Activated CD4-positive, alpha-beta memory T cell treated with anti-CD3 and anti-CD28 coated beads, Interleukin-2, amount 10 ng/mL, durations not matched to agents 7 days and 5 days (primary cell): Measurements from ENCODE around the gene IKZF1. TPM values are rescaled to one million over a fixed set of nuclear protein-coding genes. Genes with fewer than 3 reads are reported as not detected.
A peak's percentile ranks its signal among the peaks of the same experiment; 100 is the strongest.

ENCODE experiments used
- CTCF ChIA-PET: fragments of 350-600 bp; sonication (Branson Sonifier 250); formaldehyde crosslinking; loops from one replicate; lab custom pipeline; 2021; ENCODE audit warnings: antibody characterized with exemption, inconsistent platforms; lab: Charles Lee
- POLR2A ChIA-PET: fragments of 350-600 bp; sonication (Branson Sonifier 250); formaldehyde crosslinking; loops from one replicate; lab custom pipeline; 2021; ENCODE audit warnings: antibody characterized with exemption; lab: Charles Lee
- DNase-seq: peaks from one replicate; pipeline ENCODE4 v3.0.0-alpha.2; 2020
- H3K27ac Mint-ChIP-seq: one replicate; pipeline ENCODE4 v1.8.0; 2021; ENCODE audit warnings: mild to moderate bottlenecking, mixed read lengths
- H3K27me3 Mint-ChIP-seq: one replicate; pipeline ENCODE4 v1.8.0; 2021; ENCODE audit warnings: mixed read lengths
- H3K36me3 Mint-ChIP-seq: one replicate; pipeline ENCODE4 v1.8.0; 2021; ENCODE audit warnings: low read depth, mixed read lengths
- H3K4me1 Mint-ChIP-seq: one replicate; pipeline ENCODE4 v1.8.0; 2021; ENCODE audit warnings: mixed read lengths
- H3K4me3 Mint-ChIP-seq: one replicate; pipeline ENCODE4 v1.8.0; 2021; ENCODE audit warnings: mild to moderate bottlenecking, mixed read lengths
- H3K9me3 Mint-ChIP-seq: one replicate; pipeline ENCODE4 v1.8.0; 2021; ENCODE audit warnings: mixed read lengths
- total RNA-seq, 2 experiments: library from RNA; stranded (reverse); gene quantifications; one replicate each; pipeline ENCODE4 v1.2.3, GENCODE V29; 2021

Gene IKZF1
- total RNA-seq, 2 experiments from 2014 or later, result 383 to 404 TPM

DNA sequence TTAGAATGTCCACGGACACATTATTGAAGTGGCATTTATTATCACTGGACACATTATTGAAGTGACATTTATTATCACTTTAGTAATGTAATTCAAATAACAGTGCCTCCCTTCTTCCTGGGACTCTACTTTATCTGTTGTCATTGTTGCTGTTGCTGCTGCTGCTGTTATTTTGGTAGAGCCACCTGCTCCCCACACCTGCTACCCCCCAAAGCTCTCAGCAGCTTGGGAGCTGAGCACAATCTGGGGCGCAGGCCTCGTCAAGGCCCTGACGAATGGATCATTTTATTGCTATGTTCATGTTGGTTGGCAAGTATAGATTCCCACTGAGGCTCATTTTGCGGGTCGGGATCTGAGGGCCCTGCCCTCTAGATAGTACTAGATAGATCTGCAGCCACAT lies 120.8 kb downstream of the IKZF1 start:
- Mint-ChIP-seq H3K27ac (no peak overlapping the region), H3K4me3 (no peak overlapping the region), H3K4me1 (no peaks in the 10 kb centered on the region), H3K27me3 (no peaks in the 10 kb centered on the region), H3K9me3 (no peaks in the 10 kb centered on the region), H3K36me3 (no peaks in the 10 kb centered on the region)
- ChIA-PET POLR2A (no interaction called here), CTCF (interaction anchor here (0.6 to 3.6 kb wide), 2 partner anchors 7 to 9 kb away, joined by 3 to 19 read pairs; no protein-coding TSS in a partner anchor)
- no peak for DNase-seq

DNA sequence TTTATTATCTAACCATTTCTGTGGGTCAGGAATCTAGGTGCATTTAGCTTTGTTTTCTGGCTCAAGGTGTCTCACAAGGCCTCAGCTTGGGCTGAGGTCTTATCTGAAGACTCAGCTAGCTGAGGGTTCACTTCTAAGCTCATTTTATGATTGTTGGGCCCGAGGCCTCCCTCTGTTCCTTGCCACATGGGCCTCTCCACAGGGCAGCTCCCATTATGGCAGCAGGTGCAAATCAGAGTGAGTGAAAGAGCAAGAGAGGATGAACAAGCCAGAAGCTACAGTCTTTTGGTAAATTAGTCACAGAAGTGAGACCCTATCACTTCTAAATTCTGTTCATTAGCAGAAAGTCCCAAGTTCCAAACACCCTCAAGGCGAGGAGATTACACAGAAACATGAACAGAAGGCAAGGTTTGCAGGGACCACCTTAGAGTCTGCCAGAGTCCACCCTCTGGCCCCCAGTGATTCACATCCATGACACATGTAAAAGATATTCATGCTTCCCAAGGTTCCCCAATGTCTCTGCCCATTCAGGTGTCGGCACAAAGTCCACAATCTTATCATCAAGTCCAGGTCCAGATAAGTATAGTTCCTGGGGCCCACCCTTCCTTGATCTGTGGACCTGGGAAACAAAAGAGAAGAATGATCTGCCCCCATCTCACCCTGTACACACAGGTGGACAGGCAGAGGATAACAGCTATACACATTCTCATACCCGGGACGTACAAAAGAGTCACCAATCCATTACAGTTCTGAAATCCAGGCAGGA lies 121.9 kb downstream of the IKZF1 start:
- ChIA-PET CTCF (interaction anchor here (0.6 to 3.6 kb wide), 3 partner anchors 9 to 334 kb away, joined by 4 to 19 read pairs (median 6); no protein-coding TSS in a partner anchor), POLR2A (interaction anchor here (0.7 to 1.7 kb wide), 4 partner anchors 8 to 97 kb away, joined by 3 to 5 read pairs (median 3); no protein-coding TSS in a partner anchor)
- Mint-ChIP-seq H3K27me3 (no peaks in the 10 kb centered on the region), H3K36me3 (no peaks in the 10 kb centered on the region), H3K9me3 (no peaks in the 10 kb centered on the region), H3K4me1 (no peaks in the 10 kb centered on the region), H3K27ac (no peak overlapping the region), H3K4me3 (no peak overlapping the region)
- no peak for DNase-seq

DNA sequence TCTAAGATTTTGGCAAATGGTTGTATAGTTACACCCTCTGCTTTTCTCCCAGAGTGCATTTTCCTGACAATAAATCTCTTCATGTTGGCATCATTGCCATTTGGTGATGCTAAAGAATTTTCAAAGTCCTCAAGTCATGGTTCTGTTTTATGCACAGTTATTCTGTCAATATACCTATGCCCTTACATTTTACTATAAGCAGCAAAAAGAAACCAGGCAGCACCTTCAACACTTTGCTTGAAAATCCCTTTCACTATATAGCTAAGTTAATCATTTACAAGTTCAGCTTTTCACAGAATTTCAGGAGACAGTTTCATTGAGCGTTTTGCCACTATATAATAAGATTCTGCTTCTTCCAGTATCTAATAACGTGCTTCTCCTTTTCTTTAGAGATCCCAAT lies 123.0 kb downstream of the IKZF1 start:
- Mint-ChIP-seq H3K4me3 (no peak overlapping the region), H3K4me1 (no peaks in the 10 kb centered on the region), H3K27me3 (no peaks in the 10 kb centered on the region), H3K27ac (no peak overlapping the region), H3K9me3 (no peaks in the 10 kb centered on the region), H3K36me3 (no peaks in the 10 kb centered on the region)
- DNase-seq, result no peak
- POLR2A ChIA-PET, result interaction anchor here (1.3 to 1.7 kb wide), 3 partner anchors 9 to 98 kb away, joined by 3 to 5 read pairs (median 3); no protein-coding TSS in a partner anchor
- CTCF ChIA-PET, result interaction anchor here (0.9 to 3.6 kb wide), 3 partner anchors 10 to 309 kb away, joined by 3 to 19 read pairs (median 5); no protein-coding TSS in a partner anchor

DNA sequence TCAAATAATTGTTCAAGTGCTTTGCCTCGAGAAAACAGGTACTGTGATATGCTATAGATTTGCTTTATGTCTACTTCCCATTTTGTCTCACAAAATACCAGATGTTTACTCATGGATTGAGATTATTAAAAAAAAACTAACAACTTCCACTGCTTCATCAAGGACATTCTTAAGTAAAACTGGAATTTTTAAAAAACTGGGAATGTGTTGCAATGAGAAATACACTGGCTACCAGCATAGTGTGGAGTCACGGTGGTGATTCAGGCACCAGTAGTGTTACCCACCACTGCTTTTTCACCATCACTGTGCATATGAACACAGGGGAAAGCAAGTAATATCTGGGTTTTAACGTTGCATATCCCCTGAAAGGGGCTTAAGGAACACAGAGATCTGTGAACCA lies 124.4 kb downstream of the IKZF1 start:
- Mint-ChIP-seq H3K4me1 (no peaks in the 10 kb centered on the region), H3K9me3 (no peaks in the 10 kb centered on the region), H3K27me3 (no peaks in the 10 kb centered on the region), H3K4me3 (no peak overlapping the region), H3K27ac (no peak overlapping the region), H3K36me3 (no peaks in the 10 kb centered on the region)
- DNase-seq, result no peak
- ChIA-PET CTCF (interaction anchor here (1.1 to 3.6 kb wide), 4 partner anchors 11 to 286 kb away, joined by 3 to 19 read pairs (median 4); no protein-coding TSS in a partner anchor), POLR2A (interaction anchor here (1.0 to 1.3 kb wide), 3 partner anchors 9 to 49 kb away, joined by 3 to 4 read pairs (median 3); no protein-coding TSS in a partner anchor)

DNA sequence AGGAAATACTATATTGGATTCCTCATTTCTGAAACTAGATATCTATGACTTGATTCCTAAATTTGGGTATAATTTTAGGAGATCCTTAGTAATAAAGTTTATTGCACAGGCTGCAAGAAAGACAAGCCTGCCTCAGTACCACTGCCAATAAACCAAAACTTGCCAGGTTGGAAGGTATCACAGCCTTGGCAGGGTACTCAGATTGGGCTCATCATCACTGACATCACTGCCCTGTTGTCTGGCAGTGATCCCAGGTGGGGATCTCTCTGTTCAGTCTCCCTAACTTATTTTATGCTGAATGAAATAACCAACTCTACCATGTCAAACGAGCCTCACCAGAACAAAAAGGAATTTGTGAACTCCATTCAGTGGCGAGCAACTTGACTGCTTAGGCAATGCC lies 126.8 kb downstream of the IKZF1 start:
- no peak for DNase-seq
- H3K4me3 Mint-ChIP-seq, result no peak overlapping the region
- no peaks in the 10 kb centered on the region for H3K4me1 Mint-ChIP-seq
- no peaks in the 10 kb centered on the region for H3K27me3 Mint-ChIP-seq
- ChIA-PET POLR2A (interaction anchor here (1.5 kb wide), 1 partner anchor 15 kb away, joined by 3 read pairs; no protein-coding TSS in a partner anchor), CTCF (no interaction called here)
- H3K27ac Mint-ChIP-seq, result no peak overlapping the region
- peaks cover 4% of the 10 kb centered on the region for H3K36me3 Mint-ChIP-seq
- H3K9me3 Mint-ChIP-seq, result no peaks in the 10 kb centered on the region

DNA sequence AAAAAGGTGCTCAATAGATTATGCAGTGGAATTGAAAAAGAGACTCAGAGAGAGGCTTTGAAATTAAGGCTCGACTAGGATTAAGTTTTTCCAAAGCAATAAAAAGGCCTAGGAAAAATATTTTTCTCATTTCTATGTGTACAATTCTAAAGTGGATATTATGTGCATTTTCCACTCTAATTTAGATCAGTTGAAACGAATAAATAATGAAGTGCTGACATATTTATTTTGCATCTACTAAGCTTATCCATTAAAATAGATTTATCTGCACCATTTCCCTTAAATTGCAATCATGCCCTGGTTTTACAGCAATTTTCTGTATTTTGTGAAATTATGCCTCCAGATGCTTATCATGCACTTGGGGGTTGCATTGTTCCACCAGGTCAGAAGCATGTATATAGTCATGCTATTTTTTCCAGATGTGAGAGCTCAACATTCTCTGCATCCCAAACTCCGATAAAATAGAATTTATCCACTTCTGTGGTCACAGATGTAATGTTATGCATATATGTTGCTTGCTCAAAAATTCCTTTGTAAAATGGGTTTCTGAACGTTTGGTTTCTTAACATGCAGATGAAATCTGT lies 127.3 kb downstream of the IKZF1 start:
- Mint-ChIP-seq H3K4me1 (no peaks in the 10 kb centered on the region), H3K9me3 (no peaks in the 10 kb centered on the region), H3K27me3 (no peaks in the 10 kb centered on the region), H3K36me3 (peaks cover 5% of the 10 kb centered on the region), H3K27ac (no peak overlapping the region), H3K4me3 (no peak overlapping the region)
- CTCF ChIA-PET, result interaction anchor here (1.5 to 2.3 kb wide), 2 partner anchors 11 to 14 kb away, joined by 3 to 7 read pairs; no protein-coding TSS in a partner anchor
- POLR2A ChIA-PET, result interaction anchor here (1.5 kb wide), 1 partner anchor 15 kb away, joined by 3 read pairs; no protein-coding TSS in a partner anchor
- no peak for DNase-seq

DNA sequence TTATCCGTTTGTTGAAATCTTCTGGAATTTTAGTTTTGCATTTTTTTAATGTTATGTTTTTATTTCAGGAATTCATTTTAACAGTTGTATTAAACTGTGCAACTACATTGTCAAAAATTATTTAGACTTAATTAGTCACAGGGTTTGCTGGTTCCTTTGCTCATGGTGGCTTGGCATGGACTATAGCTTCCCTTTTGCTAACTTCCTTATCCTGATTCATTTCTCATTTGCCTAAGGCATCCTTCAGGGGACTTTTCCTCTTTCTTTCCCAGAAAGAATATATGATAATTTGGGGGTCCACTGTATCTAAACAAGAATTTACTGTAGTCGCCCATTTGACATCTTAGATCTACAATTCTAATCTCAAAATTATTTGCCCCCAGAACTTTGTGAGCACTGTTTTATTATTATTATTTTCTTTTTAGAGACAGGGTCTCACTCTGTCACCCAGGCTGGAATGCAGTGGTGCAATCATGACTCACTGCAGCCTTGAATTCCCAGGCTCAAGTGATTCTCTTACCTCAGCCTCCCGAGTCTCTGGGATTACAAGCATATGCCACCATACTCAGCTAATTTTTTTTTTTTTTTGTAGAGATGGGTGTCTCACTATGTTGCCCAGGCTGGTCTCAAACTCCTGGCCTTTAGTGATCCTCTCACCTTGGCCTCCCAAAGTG lies 131.8 kb downstream of the IKZF1 start:
- ChIA-PET POLR2A (no interaction called here), CTCF (interaction anchor here (0.7 kb wide), 1 partner anchor 293 kb away, joined by 3 read pairs; no protein-coding TSS in a partner anchor)
- no peak overlapping the region for H3K4me3 Mint-ChIP-seq
- H3K27ac Mint-ChIP-seq, result no peak overlapping the region
- H3K9me3 Mint-ChIP-seq, result no peaks in the 10 kb centered on the region
- peaks cover 30% of the 10 kb centered on the region for H3K36me3 Mint-ChIP-seq
- DNase-seq, result no peak
- no peaks in the 10 kb centered on the region for H3K4me1 Mint-ChIP-seq
- no peaks in the 10 kb centered on the region for H3K27me3 Mint-ChIP-seq

DNA sequence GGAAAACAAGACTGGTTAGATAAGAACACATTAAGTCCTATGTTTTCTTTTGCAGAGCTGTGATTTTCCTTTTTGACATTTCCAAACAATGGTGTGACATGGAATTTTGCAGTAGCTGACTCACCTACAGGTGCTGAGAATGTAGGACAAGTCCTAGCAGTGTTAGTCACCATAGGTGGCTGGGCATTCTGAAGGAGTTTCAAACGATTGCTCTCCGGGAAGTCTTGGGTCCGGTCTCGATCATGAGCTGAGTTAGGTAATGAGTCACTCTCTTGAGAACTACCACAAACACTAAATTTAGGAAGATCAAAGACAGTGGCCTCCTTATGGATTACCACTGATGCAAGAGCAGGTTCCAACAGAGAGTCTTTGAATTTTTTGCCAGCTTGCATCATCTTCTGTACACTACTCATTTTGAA lies 142.0 kb downstream of the IKZF1 start:
- peaks cover 67% of the 10 kb centered on the region for H3K4me1 Mint-ChIP-seq
- peak overlapping the region; percentile 38 for H3K27ac Mint-ChIP-seq
- peak; percentile 22 for DNase-seq
- CTCF ChIA-PET, result interaction anchor here (0.5 to 1.8 kb wide), 5 partner anchors 13 to 354 kb away, joined by 3 to 5 read pairs (median 4); no protein-coding TSS in a partner anchor
- no peaks in the 10 kb centered on the region for H3K27me3 Mint-ChIP-seq
- H3K9me3 Mint-ChIP-seq, result no peaks in the 10 kb centered on the region
- POLR2A ChIA-PET, result interaction anchor here (0.9 to 1.0 kb wide), 2 partner anchors 14 to 30 kb away, joined by 3 read pairs; no protein-coding TSS in a partner anchor
- no peak overlapping the region for H3K4me3 Mint-ChIP-seq
- H3K36me3 Mint-ChIP-seq, result peaks cover 46% of the 10 kb centered on the region

DNA sequence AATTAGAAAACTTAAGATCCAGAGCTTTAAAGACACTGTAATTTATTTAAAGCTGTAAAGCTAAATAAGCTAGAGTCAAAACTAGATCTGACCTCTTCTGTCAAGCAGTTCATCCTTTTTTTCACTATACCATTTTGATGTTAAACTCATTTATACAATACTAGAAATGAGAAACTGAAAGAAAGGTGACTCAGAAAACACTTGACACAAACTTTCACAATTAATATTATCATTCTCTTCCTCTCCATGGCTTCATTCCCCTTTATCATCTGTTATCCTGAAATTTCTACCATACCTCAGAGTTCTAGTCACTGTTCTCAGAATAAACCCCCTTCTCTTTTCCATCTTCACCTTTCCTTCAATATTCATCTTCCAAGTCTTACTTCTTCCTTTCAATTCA lies 144.3 kb downstream of the IKZF1 start:
- H3K27ac Mint-ChIP-seq, result peak overlapping the region; percentile 61
- no peak for DNase-seq
- peak overlapping the region; percentile 91 for H3K4me3 Mint-ChIP-seq
- CTCF ChIA-PET, result interaction anchor here (1.5 to 3.8 kb wide), 2 partner anchors 18 to 712 kb away, joined by 4 to 21 read pairs; no protein-coding TSS in a partner anchor
- H3K9me3 Mint-ChIP-seq, result no peaks in the 10 kb centered on the region
- peaks cover 5% of the 10 kb centered on the region for H3K27me3 Mint-ChIP-seq
- H3K36me3 Mint-ChIP-seq, result peaks cover 36% of the 10 kb centered on the region
- peaks cover 55% of the 10 kb centered on the region for H3K4me1 Mint-ChIP-seq
- POLR2A ChIA-PET, result interaction anchor here (1.1 to 2.6 kb wide), 7 partner anchors 11 to 182 kb away, joined by 3 to 13 read pairs (median 6); no protein-coding TSS in a partner anchor

DNA sequence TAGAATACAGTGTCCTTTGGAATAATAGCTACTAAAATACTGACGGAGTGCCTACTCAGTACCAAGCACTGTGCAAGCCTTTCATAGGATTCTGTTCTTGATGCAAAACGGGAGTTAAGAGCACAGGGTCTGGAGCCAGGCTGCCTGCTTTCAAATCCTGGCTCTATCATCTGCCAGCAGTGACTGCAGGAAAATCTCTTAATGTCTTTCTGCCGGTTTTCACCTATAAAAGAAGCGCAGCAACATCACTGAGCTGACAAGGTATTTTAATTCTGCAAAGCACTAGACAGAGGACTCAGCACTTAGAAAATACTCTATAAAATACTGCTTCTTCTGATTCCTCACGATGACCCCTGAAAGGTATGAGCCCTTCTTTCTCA lies 145.0 kb downstream of the IKZF1 start:
- Mint-ChIP-seq H3K27ac (peak overlapping the region; percentile 61), H3K4me3 (peak overlapping the region; percentile 91), H3K36me3 (peaks cover 30% of the 10 kb centered on the region), H3K4me1 (peaks cover 49% of the 10 kb centered on the region), H3K9me3 (no peaks in the 10 kb centered on the region), H3K27me3 (peaks cover 6% of the 10 kb centered on the region)
- no peak for DNase-seq
- ChIA-PET POLR2A (interaction anchor here (0.8 to 2.6 kb wide), 17 partner anchors 10 to 291 kb away, joined by 3 to 13 read pairs (median 4); no protein-coding TSS in a partner anchor), CTCF (interaction anchor here (1.3 to 3.8 kb wide), 5 partner anchors 18 to 711 kb away, joined by 3 to 21 read pairs (median 4); partner anchors contain the start of gene ZPBP)

DNA sequence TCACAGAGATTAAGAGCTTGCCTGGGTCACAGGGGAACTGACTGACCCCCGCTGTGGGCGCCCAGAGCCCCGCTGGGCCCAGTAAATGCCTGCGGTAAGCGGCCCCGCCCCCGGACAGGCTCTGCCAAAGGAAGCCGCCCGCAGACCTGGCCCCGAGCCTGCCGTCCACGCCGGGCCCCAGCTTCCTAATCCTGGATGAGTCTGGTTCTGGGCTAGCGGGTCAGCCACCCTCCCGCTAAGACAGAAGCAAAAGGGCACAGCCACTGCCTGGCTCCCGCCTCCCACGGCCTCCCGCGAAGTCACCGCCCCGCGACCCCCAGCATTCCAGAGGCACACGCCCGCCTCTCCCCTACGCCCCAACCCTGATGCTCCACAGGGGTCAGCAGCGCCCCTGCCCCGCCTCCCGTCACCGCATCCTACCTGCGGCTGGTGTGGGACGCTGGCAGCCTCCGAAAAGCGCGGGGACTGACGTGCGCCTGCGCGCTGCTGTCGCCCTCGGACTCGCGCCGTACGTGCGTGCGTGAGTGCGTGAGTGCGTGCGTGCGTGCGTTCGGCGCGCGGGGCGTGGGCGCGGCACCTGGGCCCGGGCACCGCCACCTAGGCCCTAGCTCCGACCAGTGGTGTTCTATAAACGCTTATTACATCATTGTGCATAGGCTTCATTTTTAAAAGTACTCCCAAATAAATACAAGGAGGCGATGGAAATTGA lies 145.5 kb downstream of the IKZF1 start, which contains the start of gene FIGNL1:
FIGNL1 (minus strand) TSS at position 470 of the 709 bp plus-strand sequence. CDS start 3,063 bp downstream, outside the sequence.
- Mint-ChIP-seq H3K4me1 (peaks cover 46% of the 10 kb centered on the region), H3K4me3 (peak within 1 kb of the TSS; percentile 91), H3K27me3 (peaks cover 7% of the 10 kb centered on the region), H3K36me3 (peaks cover 25% of the 10 kb centered on the region), H3K9me3 (no peaks in the 10 kb centered on the region), H3K27ac (peak within 1 kb of the TSS; percentile 61)
- peak; percentile 87 for DNase-seq
- CTCF ChIA-PET, result interaction anchor here (1.3 to 3.8 kb wide), 5 partner anchors 17 to 711 kb away, joined by 3 to 21 read pairs (median 4); partner anchors contain the start of gene ZPBP
- POLR2A ChIA-PET, result interaction anchor here (0.6 to 2.6 kb wide), 18 partner anchors 10 to 290 kb away, joined by 3 to 13 read pairs (median 4); no protein-coding TSS in a partner anchor
